DOHH2 (cell line): Measurements from ENCODE around the gene SIM1.

Experiments
- CTCF ChIP-seq: fragments of 200-600 bp; sonication (generic); IDR thresholded peaks from one replicate; pipeline ENCODE4 v1.5.1; 2014; ENCODE audit warnings: antibody characterized with exemption, mild to moderate bottlenecking, low read depth, low read length; ENCODE audit not compliant: poor library complexity, severe bottlenecking
- EZH2phosphoT487 ChIP-seq: fragments of 200-600 bp; sonication (generic); IDR thresholded peaks from 2 replicates; pipeline ENCODE4 v1.6.1; 2017; ENCODE audit warnings: borderline replicate concordance, mild to moderate bottlenecking, antibody characterized with exemption, low read length, moderate library complexity, mixed read lengths

- TF ChIP-seq CTCF (no peak), EZH2phosphoT487 (no peak)
Measured at GRCh38 chr6:100491952-100492670, 27.4 kb upstream of the SIM1 start.
